ENCODE results near the gene NHLRC1.

NHLRC1 gene

DNA sequence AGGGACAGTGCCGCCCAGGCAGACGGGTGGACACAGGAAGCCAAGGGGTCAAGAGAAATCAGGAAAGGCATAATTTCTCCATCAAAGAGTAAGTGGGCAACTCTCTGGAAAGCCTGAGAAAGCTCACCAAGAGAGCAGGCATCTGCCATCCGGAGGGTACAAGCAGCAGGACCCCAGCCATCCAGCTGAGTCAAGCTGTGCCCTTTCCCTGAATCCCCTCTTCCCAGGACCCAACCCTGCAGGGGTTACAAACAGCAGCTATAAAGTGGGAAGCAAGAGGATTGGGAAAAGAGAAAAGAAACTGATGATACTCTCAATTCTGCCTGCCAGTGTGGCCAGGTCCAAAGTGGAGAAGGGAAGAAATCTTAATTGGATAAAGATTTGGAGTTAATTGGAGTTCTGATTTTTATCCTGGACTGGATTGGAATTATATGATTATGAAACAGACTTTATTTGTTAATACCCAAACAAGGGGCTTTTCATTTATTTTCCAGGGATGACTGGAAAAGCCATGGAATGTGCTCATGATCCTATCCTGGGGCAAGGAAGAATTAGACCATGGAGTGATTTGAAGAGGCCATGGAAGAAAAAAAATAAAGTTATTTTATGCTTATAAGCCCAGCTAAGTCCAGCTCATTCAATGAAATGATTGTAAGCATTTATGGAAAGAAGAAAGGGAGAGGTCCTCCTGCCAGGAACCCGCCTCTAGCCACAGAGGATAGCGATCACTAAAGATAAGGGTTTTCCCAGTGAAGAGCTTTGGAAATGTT lies 34.9 kb downstream of the NHLRC1 start:
- DNase-seq (ENCODE audit: low read depth in 2 of 2): no peak

- DNase-seq (ENCODE audit: low read depth in 2 of 2): no peak
Measured at GRCh38 chr6:18081025-18081668, 41.3 kb downstream of the NHLRC1 start.

DNA sequence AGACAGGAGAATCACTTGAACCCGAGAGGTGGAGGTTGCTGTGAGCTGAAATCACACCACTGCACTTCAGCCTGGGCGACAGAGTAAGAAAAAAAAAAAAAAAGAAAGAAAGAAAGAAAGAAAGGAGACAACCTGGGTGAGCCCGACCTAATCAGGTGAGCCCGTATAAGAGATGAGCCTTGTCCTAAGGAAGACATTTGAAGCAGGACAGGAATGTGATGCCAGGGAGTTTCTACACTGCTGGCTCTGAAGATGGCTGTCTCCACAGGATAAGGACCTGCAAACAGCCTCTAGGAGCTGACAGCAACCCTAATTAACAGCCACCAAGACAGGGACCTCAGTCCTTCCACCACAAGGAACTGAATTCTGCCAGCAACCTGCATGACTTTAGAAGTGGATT lies 41.9 kb downstream of the NHLRC1 start:
- DNase-seq (ENCODE audit: low read depth in 2 of 2): no peak

- DNase-seq (ENCODE audit: low read depth in 2 of 2): no peak
Measured at GRCh38 chr6:18078866-18079265, 43.6 kb downstream of the NHLRC1 start.

- no peak for DNase-seq (ENCODE audit: low read depth in 2 of 2)
Measured at GRCh38 chr6:18076231-18076630, 46.2 kb downstream of the NHLRC1 start.

GRCh38 chr6:18072841-18073240 lies 49.6 kb downstream of the NHLRC1 start:
- no peak for DNase-seq (ENCODE audit: low read depth in 2 of 2)

GRCh38 chr6:18070486-18070885 lies 52.0 kb downstream of the NHLRC1 start:
- no peak for DNase-seq (ENCODE audit: low read depth in 2 of 2)
